Keratinocyte (primary cell): Measurements from ENCODE around the gene OR10H1.

Source experiments
- EZH2 ChIP-seq: IDR thresholded peaks from one replicate; pipeline ENCODE4 v1.6.1; 2012; ENCODE audit warnings: inconsistent platforms, mild to moderate bottlenecking, low read length, moderate library complexity
- TF ChIP-seq, protein P1 (sequence below), 3 experiments: IDR thresholded peaks in 1 of 3; conservative IDR thresholded peaks in 1 of 3; optimal IDR thresholded peaks in 1 of 3; 2 replicates in 2 of 3; 3 replicates in 1 of 3; pipeline versions ENCODE3 to v1.5.1; 2011; ENCODE audit warnings: low read length in 3 of 3, mild to moderate bottlenecking in 3 of 3, moderate library complexity in 2 of 3, control low read depth in 1 of 3, inconsistent platforms in 1 of 3; ENCODE audit not compliant: insufficient read depth in 2 of 3; ENCODE audit errors: extremely low read depth in 1 of 3

DNA sequence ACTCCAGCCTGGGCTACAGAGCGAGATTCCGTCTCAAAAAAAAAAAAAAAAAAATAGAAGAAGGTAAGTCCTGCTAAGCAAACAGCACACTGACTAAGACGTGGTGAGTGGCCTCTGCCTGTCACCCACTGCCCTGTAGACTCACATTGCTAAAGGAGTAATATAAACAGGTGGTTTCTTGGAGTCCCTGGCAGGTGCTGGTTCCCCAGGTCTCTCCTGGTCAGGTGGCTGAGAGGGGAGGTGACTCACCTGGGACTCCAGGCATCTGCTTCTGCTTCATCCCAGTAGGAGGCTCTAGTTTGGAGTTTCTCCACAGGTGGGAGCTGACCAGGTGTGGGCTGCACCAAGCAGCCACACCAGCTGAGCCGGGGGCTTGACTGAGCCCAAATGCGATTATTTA lies at the start of gene OR10H1:
- TF ChIP-seq, protein P1, sequence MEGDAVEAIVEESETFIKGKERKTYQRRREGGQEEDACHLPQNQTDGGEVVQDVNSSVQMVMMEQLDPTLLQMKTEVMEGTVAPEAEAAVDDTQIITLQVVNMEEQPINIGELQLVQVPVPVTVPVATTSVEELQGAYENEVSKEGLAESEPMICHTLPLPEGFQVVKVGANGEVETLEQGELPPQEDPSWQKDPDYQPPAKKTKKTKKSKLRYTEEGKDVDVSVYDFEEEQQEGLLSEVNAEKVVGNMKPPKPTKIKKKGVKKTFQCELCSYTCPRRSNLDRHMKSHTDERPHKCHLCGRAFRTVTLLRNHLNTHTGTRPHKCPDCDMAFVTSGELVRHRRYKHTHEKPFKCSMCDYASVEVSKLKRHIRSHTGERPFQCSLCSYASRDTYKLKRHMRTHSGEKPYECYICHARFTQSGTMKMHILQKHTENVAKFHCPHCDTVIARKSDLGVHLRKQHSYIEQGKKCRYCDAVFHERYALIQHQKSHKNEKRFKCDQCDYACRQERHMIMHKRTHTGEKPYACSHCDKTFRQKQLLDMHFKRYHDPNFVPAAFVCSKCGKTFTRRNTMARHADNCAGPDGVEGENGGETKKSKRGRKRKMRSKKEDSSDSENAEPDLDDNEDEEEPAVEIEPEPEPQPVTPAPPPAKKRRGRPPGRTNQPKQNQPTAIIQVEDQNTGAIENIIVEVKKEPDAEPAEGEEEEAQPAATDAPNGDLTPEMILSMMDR (optimal IDR thresholded peaks at IDR 0.05 in 1 of 3, IDR thresholded peaks at IDR 0.05 in 1 of 3, conservative IDR thresholded peaks at IDR 0.05 in 1 of 3; ENCODE audit: extremely low read depth in 1 of 3, insufficient read depth in 2 of 3, low read length in 3 of 3), result peak in 2 of 3 experiments; percentile 14 to 17
- no peak for TF ChIP-seq EZH2
